Suprapubic skin (tissue), 4 donors: ENCODE results near the gene NARF. TPM values are rescaled to one million over a fixed set of nuclear protein-coding genes. Genes with fewer than 3 reads are reported as not detected.

ENCODE experiments used
- total RNA-seq, 4 donors: library from RNA; depleted of rRNA; stranded (reverse); fragments of >200 nt; gene quantifications; one replicate each; pipeline ENCODE4 v1.1.0, GENCODE V29; 2016

Gene NARF
- total RNA-seq, 4 donors from 2014 or later = 37.6 to 105 (median 44.7) TPM

Other genes starting within 250 kb of the NARF start
- gene CCDC57, start 245.9 kb upstream of the NARF start, total RNA-seq = 10 to 100 TPM; 16.1 to 29.8 (median 20.3) TPM
- 1 to 10 TPM; 3.6 to 7.6 (median 4.5) TPM for gene SLC16A3, start 229.7 kb upstream of the NARF start, total RNA-seq
- gene CSNK1D, start 185.0 kb upstream of the NARF start, total RNA-seq = 100 to 1,000 TPM in 1 of 4 donors, 10 to 100 TPM in 3; 52.3 to 142 (median 58.8) TPM
- gene CD7, start 141.1 kb upstream of the NARF start, total RNA-seq = 1 to 10 TPM in 3 of 4 donors, under 1 TPM in 1; 0.29 to 4.4 (median 1.6) TPM
- 10 to 100 TPM in 3 of 4 donors, 1 to 10 TPM in 1; 9.5 to 37.8 (median 16.6) TPM for gene SECTM1, start 125.0 kb upstream of the NARF start, total RNA-seq
- gene TEX19, start 99.5 kb upstream of the NARF start, total RNA-seq = not detected
- not detected for gene UTS2R, start 87.0 kb upstream of the NARF start, total RNA-seq
- 10 to 100 TPM; 28.1 to 84.6 (median 33.4) TPM for gene HEXD, start 40.4 kb upstream of the NARF start, total RNA-seq
- gene OGFOD3, start 40.2 kb upstream of the NARF start, total RNA-seq = 10 to 100 TPM; 13.0 to 33.5 (median 20.0) TPM
- gene CYBC1, start 8.0 kb upstream of the NARF start, total RNA-seq = 10 to 100 TPM; 36.4 to 53.1 (median 45.6) TPM
- 10 to 100 TPM; 62.7 to 94.5 (median 78.4) TPM for gene FOXK2, start 61.0 kb downstream of the NARF start, total RNA-seq
- 10 to 100 TPM; 70.1 to 96.8 (median 90.0) TPM for gene WDR45B, start 189.7 kb downstream of the NARF start, total RNA-seq
- gene RAB40B, start 240.0 kb downstream of the NARF start, total RNA-seq = 10 to 100 TPM; 15.9 to 24.3 (median 21.6) TPM